Brain pericyte (primary cell): Measurements from ENCODE around the gene PDE4C.

Source experiments
- DNase-seq: peaks from one replicate; pipeline ENCODE4 v3.0.0-alpha.2; 2012; ENCODE audit warnings: low read depth, low spot score

The PDE4C gene

GRCh38 chr19:18225702-18226468 is at the start of gene PDE4C:
TSS of gene PDE4C (minus strand) at chr19:18226438. CDS start at chr19:18226415, 23 bp downstream.
- DNase-seq: no peak

GRCh38 chr19:18274781-18275356 is 48.6 kb upstream of the PDE4C start:
- DNase-seq: no peak

- no peak for DNase-seq
Measured at GRCh38 chr19:18274219-18274780, 48.1 kb upstream of the PDE4C start, which contains the start of gene IQCN. TSS of gene IQCN (minus strand) at chr19:18274452. CDS start at chr19:18269478, 4,974 bp downstream.

GRCh38 chr19:18273561-18274218 is 47.5 kb upstream of the PDE4C start:
- no peak for DNase-seq

- DNase-seq: no peak
Measured at GRCh38 chr19:18271433-18271841, 45.2 kb upstream of the PDE4C start.

- no peak for DNase-seq
Measured at GRCh38 chr19:18270326-18270725, 44.1 kb upstream of the PDE4C start.

- DNase-seq: no peak
Measured at GRCh38 chr19:18269070-18269723, 43.0 kb upstream of the PDE4C start.

- no peak for DNase-seq
Measured at GRCh38 chr19:18266771-18267686, 40.8 kb upstream of the PDE4C start.

- no peak for DNase-seq
Measured at GRCh38 chr19:18265582-18265981, 39.3 kb upstream of the PDE4C start.

- DNase-seq: no peak
Measured at GRCh38 chr19:18264971-18265540, 38.8 kb upstream of the PDE4C start.

GRCh38 chr19:18264137-18264854 is 38.1 kb upstream of the PDE4C start:
- no peak for DNase-seq

GRCh38 chr19:18263324-18264136 is 37.3 kb upstream of the PDE4C start:
- no peak for DNase-seq

GRCh38 chr19:18262917-18263316 is 36.7 kb upstream of the PDE4C start:
- DNase-seq: no peak

- no peak for DNase-seq
Measured at GRCh38 chr19:18262144-18262543, 35.9 kb upstream of the PDE4C start.

GRCh38 chr19:18261474-18261873 is 35.2 kb upstream of the PDE4C start:
- DNase-seq: no peak

- DNase-seq: no peak
Measured at GRCh38 chr19:18259893-18260292, 33.7 kb upstream of the PDE4C start.

GRCh38 chr19:18257503-18258470 is 31.5 kb upstream of the PDE4C start:
- DNase-seq: no peak
